Measurements from ENCODE around the gene DOHH. TPM values are rescaled to one million over a fixed set of nuclear protein-coding genes. Genes with fewer than 3 reads are reported as not detected.

Gene DOHH
- total and polyA plus RNA-seq, 10 donors = 6.6 to 16.8 (median 10.7) TPM

- Histone ChIP-seq H3K27me3 (replicated peaks in 1 of 7) (peaks cover 0 to 64% (median 28%) of the 10 kb centered on the region in 7 donors), H3K4me3 (no peak overlapping the region), H3K27ac (no peak overlapping the region), H3K36me3 (no peaks in the 10 kb centered on the region), H3K4me1 (peaks cover 0 to 16% (median 7%) of the 10 kb centered on the region in 6 donors), H3K9me3 (no peaks in the 10 kb centered on the region)
- intact Hi-C loops (cut with DNase I; ENCODE audit: low total_unique reads) = loop anchor here (5.0 kb wide), 1 partner anchor 150 kb away; no protein-coding TSS in a partner anchor
- TF ChIP-seq CTCF (IDR thresholded peaks at IDR 0.05 in 8 of 11, conservative IDR thresholded peaks at IDR 0.05 in 3 of 11) (no peak), POLR2AphosphoS5 (IDR thresholded peaks at IDR 0.05) (no peak), POLR2A (IDR thresholded peaks at IDR 0.05) (no peak)
- WGBS, 5 donors = 83 to 90% (median 86%) methylated on average over 28 to 49 of the region's 49 CpGs
- no peak for DNase-seq
Measured at GRCh38 chr19:3482507-3483225, 17.8 kb downstream of the DOHH start.

GRCh38 chr19:3481241-3482090 lies 19.0 kb downstream of the DOHH start:
- intact Hi-C loops (cut with DNase I; ENCODE audit: low total_unique reads) = loop anchor here (5.0 kb wide), 1 partner anchor 149 kb away; no protein-coding TSS in a partner anchor
- no peaks in the 10 kb centered on the region for H3K36me3 ChIP-seq
- peaks cover 0 to 68% (median 28%) of the 10 kb centered on the region in 7 donors for H3K27me3 ChIP-seq (replicated peaks in 1 of 7)
- H3K4me3 ChIP-seq = no peak overlapping the region
- H3K27ac ChIP-seq = no peak overlapping the region
- DNase-seq = no peak
- H3K4me1 ChIP-seq = peaks cover 0 to 16% (median 7%) of the 10 kb centered on the region in 6 donors
- no peak for TF ChIP-seq POLR2A (IDR thresholded peaks at IDR 0.05)
- no peak for TF ChIP-seq CTCF (IDR thresholded peaks at IDR 0.05 in 8 of 11, conservative IDR thresholded peaks at IDR 0.05 in 3 of 11)
- no peak for TF ChIP-seq POLR2AphosphoS5 (IDR thresholded peaks at IDR 0.05)
- 69 to 79% (median 74%) methylated on average over 23 to 38 of the region's 38 CpGs for WGBS, 5 donors
- H3K9me3 ChIP-seq = no peaks in the 10 kb centered on the region

- Histone ChIP-seq H3K36me3 (no peaks in the 10 kb centered on the region), H3K27ac (no peak within 1 kb of the TSS), H3K4me1 (peaks cover 0 to 16% (median 7%) of the 10 kb centered on the region in 6 donors), H3K4me3 (no peak within 1 kb of the TSS), H3K9me3 (no peaks in the 10 kb centered on the region), H3K27me3 (replicated peaks in 1 of 7) (peaks cover 0 to 72% (median 28%) of the 10 kb centered on the region in 7 donors)
- WGBS, 5 donors = 59 to 85% (median 73%) methylated on average over 16 to 27 of the region's 27 CpGs
- TF ChIP-seq POLR2AphosphoS5 (IDR thresholded peaks at IDR 0.05) (no peak), POLR2A (IDR thresholded peaks at IDR 0.05) (no peak), CTCF (IDR thresholded peaks at IDR 0.05 in 8 of 11, conservative IDR thresholded peaks at IDR 0.05 in 3 of 11) (no peak)
- DNase-seq = no peak
- intact Hi-C loops (cut with DNase I; ENCODE audit: low total_unique reads) = loop anchor here (5.0 kb wide), 1 partner anchor 148 kb away; no protein-coding TSS in a partner anchor
Measured at GRCh38 chr19:3480383-3481091, 19.9 kb downstream of the DOHH start, which contains the start of gene SMIM24. Gene SMIM24 (minus strand): TSS chr19:3480525. CDS start chr19:3480463, 62 bp downstream.
